IPS-18c (cell line): ENCODE measurements around the gene CLCA2.

Experiments
- H3K4me3 ChIP-seq: 2 replicates; pipeline ENCODE4 v1.7.0; 2013; ENCODE audit warnings: low read depth, mild to moderate bottlenecking, low read length, moderate library complexity; ENCODE audit not compliant: insufficient read depth
- H3K9me3 ChIP-seq: one replicate; pipeline ENCODE4 v1.6.1; 2013; ENCODE audit warnings: mild to moderate bottlenecking, low read length, moderate library complexity; ENCODE audit not compliant: control insufficient read depth, insufficient read depth

The CLCA2 gene

GRCh38 chr1:86460998-86461397 is 37.0 kb downstream of the CLCA2 start:
- Histone ChIP-seq H3K4me3 (no peak overlapping the region), H3K9me3 (no peaks in the 10 kb centered on the region)

GRCh38 chr1:86461482-86461881 is 37.5 kb downstream of the CLCA2 start:
- Histone ChIP-seq H3K4me3 (no peak overlapping the region), H3K9me3 (no peaks in the 10 kb centered on the region)

DNA sequence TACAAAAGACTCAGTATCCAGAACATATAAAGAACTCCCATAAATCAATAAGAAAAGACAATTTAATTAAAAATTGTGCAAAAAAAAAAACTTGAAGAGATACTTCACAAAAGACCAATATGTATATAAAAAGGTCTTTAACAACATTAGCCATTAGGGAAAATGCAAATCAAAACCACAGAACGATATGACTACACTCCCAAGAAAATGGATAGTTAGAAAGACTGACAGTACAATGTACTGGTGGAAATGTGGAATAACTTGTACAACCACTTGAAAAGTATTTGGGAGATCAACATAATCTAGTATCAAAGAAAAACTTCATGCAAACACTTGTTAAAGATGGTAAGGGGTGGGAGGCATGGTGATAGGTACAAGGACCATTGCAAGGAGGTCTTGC is 40.8 kb downstream of the CLCA2 start:
- H3K4me3 ChIP-seq: no peak overlapping the region
- no peaks in the 10 kb centered on the region for H3K9me3 ChIP-seq

GRCh38 chr1:86466109-86466844 is 42.3 kb downstream of the CLCA2 start:
- H3K9me3 ChIP-seq: no peaks in the 10 kb centered on the region
- H3K4me3 ChIP-seq: no peak overlapping the region

- no peaks in the 10 kb centered on the region for H3K9me3 ChIP-seq
- H3K4me3 ChIP-seq: no peak overlapping the region
Observed at GRCh38 chr1:86466986-86467385, 43.0 kb downstream of the CLCA2 start.

GRCh38 chr1:86468501-86468977 is 44.6 kb downstream of the CLCA2 start, which contains the start of gene CLCA1:
Gene CLCA1 (plus strand): TSS chr1:86468927. CDS start chr1:86468972, 45 bp downstream.
- Histone ChIP-seq H3K4me3 (no peak within 1 kb of the TSS), H3K9me3 (no peaks in the 10 kb centered on the region)

DNA sequence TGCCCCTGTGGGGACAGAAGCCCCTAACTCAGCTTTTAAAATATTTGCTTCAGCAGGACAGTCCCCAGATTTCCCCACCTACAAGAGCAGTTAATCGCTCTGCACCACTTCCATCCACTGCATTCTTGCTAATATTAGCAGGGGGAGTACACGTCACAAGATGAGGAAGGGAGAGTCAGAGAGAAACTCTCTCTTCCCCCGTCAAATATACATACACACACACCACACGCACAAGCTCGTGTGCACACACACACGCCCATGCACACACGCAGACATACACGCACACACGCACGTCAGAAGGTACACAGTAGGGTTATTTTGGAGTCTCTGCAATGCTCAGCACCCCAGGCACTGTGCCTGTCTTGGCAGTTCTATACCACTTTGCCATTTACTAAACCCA is 46.9 kb downstream of the CLCA2 start:
- no peak overlapping the region for H3K4me3 ChIP-seq
- no peaks in the 10 kb centered on the region for H3K9me3 ChIP-seq

- Histone ChIP-seq H3K9me3 (no peaks in the 10 kb centered on the region), H3K4me3 (no peak overlapping the region)
Observed at GRCh38 chr1:86471291-86471690, 47.3 kb downstream of the CLCA2 start.

DNA sequence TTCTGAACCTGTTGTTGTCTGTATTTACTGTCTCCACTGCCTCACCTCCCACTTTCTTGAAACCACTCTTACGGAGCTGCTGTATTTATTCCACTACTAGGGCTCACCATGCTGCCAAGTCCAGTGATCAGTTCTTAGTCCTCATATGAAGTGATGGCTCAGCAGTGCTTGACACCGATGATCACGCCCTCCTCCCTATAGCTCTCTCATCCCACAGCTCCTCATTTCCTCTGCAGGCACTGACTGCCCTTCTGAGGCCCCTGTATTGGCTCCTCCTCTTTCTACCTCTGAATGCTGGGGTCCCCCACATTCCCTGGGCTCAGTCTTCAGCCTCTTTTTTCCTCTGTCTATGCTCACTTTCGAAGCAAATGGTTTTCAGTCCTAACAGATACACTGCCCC is 48.2 kb downstream of the CLCA2 start:
- Histone ChIP-seq H3K4me3 (no peak overlapping the region), H3K9me3 (no peaks in the 10 kb centered on the region)

DNA sequence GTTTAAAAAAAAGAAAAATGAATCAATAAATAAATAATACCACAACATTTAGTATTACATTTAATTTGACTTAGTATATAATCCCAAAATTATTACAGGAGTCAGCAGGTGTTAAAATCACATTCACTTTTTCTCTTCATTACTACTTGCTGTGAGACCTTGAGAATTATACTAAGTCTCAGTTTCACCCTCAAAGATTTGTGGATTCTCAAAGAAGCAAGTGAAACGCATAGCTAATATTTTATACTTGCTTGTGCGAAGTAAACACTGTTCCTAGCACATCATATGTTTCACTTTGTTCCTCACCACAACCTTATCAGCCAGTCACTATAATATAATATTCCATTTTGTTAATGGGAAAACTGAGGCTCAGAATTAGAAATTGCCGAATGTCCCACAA is 48.8 kb downstream of the CLCA2 start:
- Histone ChIP-seq H3K9me3 (no peaks in the 10 kb centered on the region), H3K4me3 (no peak overlapping the region)

DNA sequence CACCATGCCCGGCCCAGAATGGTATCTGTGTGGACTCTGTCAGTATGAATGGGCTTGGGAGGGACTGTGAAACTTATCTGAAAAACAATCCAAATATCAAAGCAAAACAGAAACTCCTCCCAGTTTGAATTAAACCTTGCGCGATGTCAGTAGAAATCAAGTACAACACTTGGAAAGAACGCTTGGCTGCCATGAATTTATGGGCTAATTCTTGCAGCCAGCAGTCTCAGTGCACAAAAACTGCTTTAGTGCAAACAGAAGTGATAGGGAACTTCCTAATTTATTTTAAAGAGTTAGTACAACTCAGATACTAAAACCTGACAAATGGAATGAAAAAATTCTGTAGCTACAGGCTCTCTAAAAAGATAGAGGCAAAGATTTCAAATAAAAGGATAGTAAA is 53.3 kb downstream of the CLCA2 start:
- Histone ChIP-seq H3K9me3 (no peaks in the 10 kb centered on the region), H3K4me3 (no peak overlapping the region)

DNA sequence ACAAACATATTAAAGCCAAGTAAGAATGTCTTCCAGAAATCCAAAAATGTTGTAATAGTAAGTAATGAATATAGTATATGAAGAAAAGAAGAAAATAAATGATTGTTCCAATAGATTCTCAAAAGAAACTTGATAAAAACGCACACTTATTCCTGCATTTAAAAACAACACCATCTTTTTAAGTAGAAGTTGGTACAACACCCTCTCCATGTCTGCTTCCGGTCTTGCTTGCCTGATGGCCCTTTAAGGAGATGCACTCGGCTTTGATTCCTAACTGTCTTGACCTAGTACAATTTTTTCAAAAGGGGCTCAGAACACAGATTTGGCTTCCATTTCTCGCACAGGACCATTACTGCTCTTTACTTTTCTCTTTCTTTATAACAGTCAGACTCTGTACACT is 53.7 kb downstream of the CLCA2 start:
- Histone ChIP-seq H3K4me3 (no peak overlapping the region), H3K9me3 (no peaks in the 10 kb centered on the region)

GRCh38 chr1:86478416-86479156 is 54.6 kb downstream of the CLCA2 start:
- H3K4me3 ChIP-seq: no peak overlapping the region
- H3K9me3 ChIP-seq: no peaks in the 10 kb centered on the region

DNA sequence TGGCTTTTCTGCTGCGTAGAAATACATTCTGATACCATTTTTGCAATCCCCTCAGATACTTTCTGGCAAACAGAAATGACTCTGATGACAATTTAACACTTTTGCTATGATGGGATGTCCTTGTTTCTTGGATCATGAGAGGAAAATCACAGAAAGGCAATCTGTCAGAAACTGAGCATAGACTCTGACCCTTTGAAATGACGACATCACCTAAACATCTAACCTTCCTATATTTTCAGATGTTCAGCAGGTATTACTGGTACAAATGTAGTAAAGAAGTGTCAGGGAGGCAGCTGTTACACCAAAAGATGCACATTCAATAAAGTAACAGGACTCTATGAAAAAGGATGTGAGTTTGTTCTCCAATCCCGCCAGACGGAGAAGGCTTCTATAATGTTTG is 58.0 kb downstream of the CLCA2 start:
- no peaks in the 10 kb centered on the region for H3K9me3 ChIP-seq
- no peak overlapping the region for H3K4me3 ChIP-seq

DNA sequence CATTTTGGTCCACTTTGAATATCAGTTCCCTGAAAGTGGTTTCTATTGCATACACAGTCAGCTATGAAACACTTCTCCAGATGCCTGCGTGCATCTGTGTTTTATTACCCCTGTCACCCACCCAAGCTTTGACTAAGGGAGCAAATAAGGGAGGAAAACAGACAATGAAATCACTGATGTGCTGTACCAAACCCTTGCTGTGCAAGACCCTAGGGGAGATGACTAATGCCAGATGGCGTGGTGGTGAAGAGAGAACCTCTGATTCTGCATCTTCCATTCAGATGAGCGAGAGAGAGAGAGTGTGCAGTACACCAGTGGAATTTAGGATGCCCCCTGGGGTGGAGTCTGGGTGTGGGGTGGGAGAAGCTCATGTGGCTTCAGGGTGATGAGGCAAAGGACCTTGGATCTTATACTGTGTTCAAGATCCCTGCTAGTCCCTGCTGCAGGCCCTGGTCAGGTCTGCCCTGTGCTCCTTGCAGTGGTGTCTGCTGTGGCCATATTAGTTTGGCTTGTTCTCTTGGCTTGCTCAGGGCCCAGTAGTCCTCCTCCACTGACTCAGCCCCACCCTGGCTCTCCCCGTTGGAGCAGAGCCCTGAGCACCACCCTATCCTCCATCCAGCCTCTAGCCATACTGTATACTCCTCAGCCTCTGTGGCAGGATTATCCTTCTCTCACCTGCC is 63.3 kb downstream of the CLCA2 start:
- no peaks in the 10 kb centered on the region for H3K9me3 ChIP-seq
- H3K4me3 ChIP-seq: no peak overlapping the region

GRCh38 chr1:86487811-86488141 is 63.8 kb downstream of the CLCA2 start:
- Histone ChIP-seq H3K9me3 (no peaks in the 10 kb centered on the region), H3K4me3 (no peak overlapping the region)

DNA sequence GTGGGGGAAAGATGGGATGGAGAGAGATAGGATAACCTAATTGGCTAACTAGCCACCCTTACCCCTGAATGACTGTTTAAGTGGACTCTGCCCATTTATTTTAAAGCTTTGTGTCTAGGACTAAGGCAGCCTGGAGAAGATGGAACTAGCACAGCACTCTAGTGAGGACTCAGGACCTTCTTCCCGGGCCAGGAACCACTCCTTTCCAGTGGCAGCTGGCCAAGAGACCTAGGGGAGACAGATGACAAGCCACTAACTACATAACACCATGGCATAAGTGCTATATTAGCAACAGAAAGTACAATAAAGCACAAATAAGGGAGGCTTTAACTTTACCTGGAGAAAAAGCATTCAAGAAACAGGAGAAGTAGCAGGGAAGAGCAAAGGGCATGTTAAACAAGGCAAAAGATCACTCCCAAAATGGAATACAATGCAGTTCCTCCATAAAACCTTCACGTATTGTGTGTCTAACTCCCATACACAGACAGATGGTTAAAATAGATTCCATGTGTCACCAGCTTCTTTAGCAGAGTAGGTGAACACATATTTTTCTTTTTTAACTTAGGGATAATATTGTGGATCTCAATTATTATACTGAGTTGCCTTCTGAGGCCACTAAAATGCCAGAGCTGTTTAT is 65.4 kb downstream of the CLCA2 start:
- Histone ChIP-seq H3K9me3 (no peaks in the 10 kb centered on the region), H3K4me3 (no peak overlapping the region)
